PFSK-1 (cell line): ENCODE measurements around the gene ZNF559.

Experiments
- FOXP2 ChIP-seq: optimal IDR thresholded peaks from 2 replicates; pipeline ENCODE3; 2011; ENCODE audit warnings: borderline replicate concordance, control low read depth, inconsistent platforms; ENCODE audit not compliant: insufficient read depth; ENCODE audit errors: extremely low read length, extremely low read depth
- POLR2AphosphoS5 ChIP-seq: IDR thresholded peaks from 2 replicates; pipeline ENCODE4 v1.6.1; 2012; ENCODE audit warnings: low read depth, mild to moderate bottlenecking, control low read depth, low read length, moderate library complexity
- REST ChIP-seq, 2 experiments: IDR thresholded peaks; 2 replicates each; pipeline versions ENCODE4 v1.6.1 to v1.8.0; 2011 to 2012; ENCODE audit warnings: low read depth in 2 of 2, low read length in 2 of 2, control low read depth in 1 of 2, inconsistent platforms in 1 of 2, mild to moderate bottlenecking in 1 of 2, moderate library complexity in 1 of 2; ENCODE audit not compliant: insufficient read depth in 1 of 2

The ZNF559 gene

DNA sequence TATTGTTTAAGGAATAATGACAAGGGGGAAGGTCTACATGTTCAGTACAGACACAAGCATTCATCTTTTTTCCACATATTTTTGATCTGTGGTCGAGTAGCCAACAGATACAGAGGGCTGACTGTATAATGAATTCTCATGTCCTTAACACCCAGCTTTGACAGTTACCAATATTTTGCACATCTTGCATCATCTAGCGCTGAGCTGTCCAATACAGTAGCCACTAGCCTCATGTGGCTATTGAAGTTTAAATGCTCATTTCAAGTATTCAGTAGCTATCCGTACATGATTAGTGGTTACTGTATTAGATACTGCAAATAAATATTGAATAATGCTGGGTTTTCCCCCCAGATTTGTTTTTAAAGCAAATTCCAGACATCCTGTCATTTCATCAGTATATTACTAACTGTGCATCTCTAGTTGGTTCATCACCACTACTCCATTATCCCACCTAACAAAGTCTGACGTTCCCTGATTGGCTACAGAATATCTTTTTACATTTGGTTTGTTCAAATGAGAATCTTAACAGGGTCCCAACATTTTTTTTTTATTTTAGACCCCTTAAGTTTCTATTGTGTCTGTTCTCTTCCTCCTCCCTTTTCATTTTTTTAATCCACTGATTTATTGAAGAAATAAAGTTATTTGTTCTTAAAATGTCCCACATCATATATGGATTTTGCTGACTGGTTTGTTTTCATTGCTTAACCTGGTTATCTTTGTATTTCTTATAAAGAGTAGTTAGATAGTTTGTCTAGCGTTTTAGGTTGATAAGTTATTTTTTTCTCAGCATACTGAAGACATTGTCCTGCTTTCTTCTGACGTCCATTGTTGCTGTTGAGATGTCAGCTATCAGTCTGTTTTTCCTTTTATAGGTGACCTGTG lies 47.0 kb downstream of the ZNF559 start:
- no peak for TF ChIP-seq REST (IDR thresholded peaks at IDR 0.05; ENCODE audit: insufficient read depth in 1 of 2, low read depth in 2 of 2, low read length in 2 of 2)

GRCh38 chr19:9381361-9381785 lies 57.4 kb downstream of the ZNF559 start:
- TF ChIP-seq FOXP2 (no peak), POLR2AphosphoS5 (no peak)
